Natural killer cell (primary cell): ENCODE measurements around the gene CDHR3. TPM values are rescaled to one million over a fixed set of nuclear protein-coding genes. Genes with fewer than 3 reads are reported as not detected.

ENCODE experiments used
- ATAC-seq, 3 donors: fragments of 150-1000 bp in 2 of 3; fragments of 200-7000 bp in 1 of 3; cut with Tn5 transposase; 1 replicate in 1 of 3; 2 replicates in 2 of 3; pipeline ENCODE4 v1.10.0; 2021; ENCODE audit warnings: mild to moderate bottlenecking in 2 of 3, moderate library complexity in 2 of 3
- DNase-seq, 2 donors: peaks; one replicate each; pipeline versions ENCODE4 v3.0.0 to v3.0.0-alpha.2; 2013 to 2021; ENCODE audit warnings: mixed read lengths in 1 of 2
- H3K27ac ChIP-seq: one replicate; pipeline ENCODE4 v1.5.1; 2013; ENCODE audit warnings: mild to moderate bottlenecking, low read length
- H3K27me3 ChIP-seq: one replicate; pipeline ENCODE4 v1.6.1; 2013; ENCODE audit warnings: low read length; ENCODE audit not compliant: control insufficient read depth, insufficient read depth
- H3K36me3 ChIP-seq: one replicate; pipeline ENCODE4 v1.6.1; 2013; ENCODE audit warnings: low read length; ENCODE audit not compliant: control insufficient read depth, insufficient read depth
- H3K4me1 ChIP-seq: one replicate; pipeline ENCODE4 v1.6.1; 2013; ENCODE audit warnings: low read length; ENCODE audit not compliant: control insufficient read depth, insufficient read depth
- H3K4me3 ChIP-seq: one replicate; pipeline ENCODE4 v1.5.1; 2013; ENCODE audit warnings: low read length
- H3K9me3 ChIP-seq: one replicate; pipeline ENCODE4 v1.6.1; 2013; ENCODE audit warnings: low read length; ENCODE audit not compliant: control insufficient read depth, insufficient read depth
- H3K27ac Mint-ChIP-seq, 2 donors: one replicate each; pipeline ENCODE4 v1.8.0; 2022; ENCODE audit warnings: mild to moderate bottlenecking in 2 of 2, mixed read lengths in 2 of 2, moderate library complexity in 1 of 2
- H3K27me3 Mint-ChIP-seq, 2 donors: one replicate each; pipeline ENCODE4 v1.8.0; 2022; ENCODE audit warnings: low read depth in 2 of 2, mixed read lengths in 2 of 2
- H3K36me3 Mint-ChIP-seq: one replicate; pipeline ENCODE4 v1.8.0; 2022; ENCODE audit warnings: mixed read lengths
- H3K4me1 Mint-ChIP-seq, 2 donors: one replicate each; pipeline ENCODE4 v1.8.0; 2022; ENCODE audit warnings: mixed read lengths in 2 of 2
- H3K4me3 Mint-ChIP-seq: one replicate; pipeline ENCODE4 v1.8.0; 2022; ENCODE audit warnings: mild to moderate bottlenecking, moderate library complexity, mixed read lengths
- H3K9me3 Mint-ChIP-seq, 2 donors: one replicate each; pipeline ENCODE4 v1.8.0; 2022; ENCODE audit warnings: mixed read lengths in 2 of 2
- CTCF ChIP-seq: fragments of 200-600 bp; IDR thresholded peaks from one replicate; pipeline ENCODE4 v1.8.0; 2022; ENCODE audit warnings: antibody characterized with exemption
- WGBS: methylation state at CpG from one replicate; pipeline ENCODE4 v1.1.7; 2013; ENCODE audit warnings: missing lambda C conversion rate; ENCODE audit not compliant: insufficient coverage; 5-methylcytosine and 5-hydroxymethylcytosine counted together
- intact Hi-C: fragments of 100-400 bp; cut with micrococcal nuclease; formaldehyde crosslinking; loops from one replicate; pipeline ENCODE4 v1.14.2; 2022
- total RNA-seq, 4 donors: library from RNA; stranded (reverse); fragments of 120-200 nt in 1 of 4; gene quantifications; one replicate each; pipeline versions ENCODE4 v1.2.3 to v1.2.4, GENCODE V29; 2013 to 2022

Gene CDHR3
- total RNA-seq, 3 donors from 2014 or later (not counting 1 experiment from before 2014, with no cell fraction given): 9.2 to 12.4 (median 10.2) TPM

- WGBS: 90% methylated on average over 14 of the region's 14 CpGs
- H3K4me1 Mint-ChIP-seq: peaks cover 6 to 15% of the 10 kb centered on the region in 2 donors
- Histone ChIP-seq H3K27ac (no peak overlapping the region), H3K27me3 (no peaks in the 10 kb centered on the region), H3K9me3 (no peaks in the 10 kb centered on the region), H3K4me1 (peaks cover 30% of the 10 kb centered on the region), H3K4me3 (no peak overlapping the region), H3K36me3 (no peaks in the 10 kb centered on the region)
- no peak for TF ChIP-seq CTCF
- H3K9me3 Mint-ChIP-seq: no peaks in the 10 kb centered on the region
- H3K27ac Mint-ChIP-seq: no peak overlapping the region
- no peak overlapping the region for H3K4me3 Mint-ChIP-seq
- no peaks in the 10 kb centered on the region for H3K36me3 Mint-ChIP-seq
- intact Hi-C loops: no loop called here
- peaks cover 4 to 27% of the 10 kb centered on the region in 2 donors for H3K27me3 Mint-ChIP-seq
- no peak for DNase-seq
- ATAC-seq: no peak
Measured at GRCh38 chr7:106064771-106065574, 101.9 kb downstream of the CDHR3 start.

DNA sequence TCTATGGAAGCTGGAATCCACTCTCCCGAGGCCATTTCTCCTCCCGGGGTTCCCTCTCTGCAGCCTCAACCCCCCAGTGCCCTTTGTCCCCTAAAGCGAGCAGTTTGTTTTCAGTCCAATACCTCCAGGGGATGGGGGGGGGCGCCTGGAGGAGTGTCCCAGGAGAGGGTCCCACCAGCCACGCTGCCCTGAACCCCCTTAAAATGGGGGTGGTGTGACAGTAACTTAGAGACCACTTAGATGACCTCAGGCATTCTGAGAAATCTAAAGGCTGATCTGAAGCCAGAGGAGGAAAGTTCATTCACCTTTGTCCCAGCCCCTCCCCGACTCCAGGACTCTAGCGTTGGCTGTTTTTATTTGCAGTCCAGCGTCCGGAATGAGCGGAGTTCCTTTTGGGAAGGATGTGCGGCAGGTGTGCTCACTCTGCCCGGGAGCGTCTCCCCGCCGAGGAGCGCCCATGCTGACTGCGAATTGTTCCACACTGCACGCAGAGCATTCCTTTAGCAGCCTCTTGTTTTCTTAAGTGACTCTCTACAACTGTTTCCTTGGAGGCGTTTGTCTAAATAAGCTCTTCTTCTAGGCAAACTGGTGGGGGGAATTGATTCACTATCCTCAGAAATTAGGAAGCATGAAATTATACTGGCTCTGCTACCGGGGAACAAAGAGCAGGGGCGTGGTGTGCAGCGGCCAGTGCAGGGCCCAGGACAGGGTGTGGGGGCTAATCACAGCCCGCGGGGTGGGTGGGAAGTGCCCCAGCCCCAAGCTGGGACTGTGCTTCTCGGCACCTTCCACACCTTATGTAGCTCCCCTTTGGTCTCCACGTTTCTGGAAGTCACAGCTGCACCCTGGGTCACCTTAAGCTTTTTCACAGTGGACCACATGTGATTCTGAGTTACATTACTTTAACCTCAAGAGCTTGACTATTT is 102.8 kb downstream of the CDHR3 start:
- Histone ChIP-seq H3K36me3 (no peaks in the 10 kb centered on the region), H3K9me3 (no peaks in the 10 kb centered on the region), H3K4me3 (no peak overlapping the region), H3K27ac (no peak overlapping the region), H3K27me3 (no peaks in the 10 kb centered on the region), H3K4me1 (peaks cover 39% of the 10 kb centered on the region)
- intact Hi-C loops: no loop called here
- ATAC-seq: no peak
- no peak for TF ChIP-seq CTCF
- no peak for DNase-seq
- Mint-ChIP-seq H3K4me3 (no peak overlapping the region), H3K4me1 (peaks cover 11 to 20% of the 10 kb centered on the region in 2 donors), H3K27me3 (peaks cover 4 to 27% of the 10 kb centered on the region in 2 donors), H3K9me3 (no peaks in the 10 kb centered on the region), H3K36me3 (no peaks in the 10 kb centered on the region), H3K27ac (no peak overlapping the region)
- WGBS: 91% methylated on average over 25 of the region's 26 CpGs

DNA sequence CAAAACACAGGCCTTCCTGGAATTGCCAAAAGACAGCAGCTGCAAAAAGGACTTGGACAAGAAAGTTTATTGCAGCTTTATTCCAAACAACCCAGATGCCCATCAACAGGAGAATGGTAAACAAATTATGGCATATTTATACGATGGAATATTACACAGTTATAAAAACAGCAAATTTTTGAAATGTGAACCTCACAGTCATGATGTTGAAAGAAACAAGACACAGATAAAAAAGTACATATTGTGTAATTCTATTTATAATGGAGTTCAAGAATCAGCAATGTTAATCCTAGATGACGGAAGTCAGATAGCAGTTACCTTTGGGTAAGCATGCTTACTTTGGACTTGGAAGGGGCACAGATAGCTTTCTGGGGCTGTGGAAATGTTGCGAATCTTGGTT is 104.6 kb downstream of the CDHR3 start:
- Mint-ChIP-seq H3K9me3 (no peaks in the 10 kb centered on the region), H3K27ac (no peak overlapping the region), H3K4me3 (no peak overlapping the region), H3K4me1 (peaks cover 29 to 36% of the 10 kb centered on the region in 2 donors), H3K36me3 (no peaks in the 10 kb centered on the region), H3K27me3 (peaks cover 4 to 27% of the 10 kb centered on the region in 2 donors)
- 90% methylated on average over 1 of the region's 3 CpGs for WGBS
- no peaks in the 10 kb centered on the region for H3K9me3 ChIP-seq
- no peaks in the 10 kb centered on the region for H3K27me3 ChIP-seq
- TF ChIP-seq CTCF: no peak
- no peak for DNase-seq
- no peaks in the 10 kb centered on the region for H3K36me3 ChIP-seq
- H3K4me3 ChIP-seq: no peak overlapping the region
- no peak overlapping the region for H3K27ac ChIP-seq
- H3K4me1 ChIP-seq: peaks cover 47% of the 10 kb centered on the region
- no peak for ATAC-seq
- intact Hi-C loops: no loop called here
